GM18502 (cell line): ENCODE data around the gene PSG6.
"Not testable (repeated sequence)": the region's sequence is repeated elsewhere in the genome, so short reads cannot be mapped to it uniquely, and the experiment has no call there.

Experiments
- ATAC-seq: cut with Tn5 transposase; IDR thresholded peaks from one replicate; pipeline ENCODE4 v1.9.1; 2021; ENCODE audit warnings: mild to moderate bottlenecking; ENCODE audit not compliant: unreplicated experiment, poor library complexity

Gene PSG6

DNA sequence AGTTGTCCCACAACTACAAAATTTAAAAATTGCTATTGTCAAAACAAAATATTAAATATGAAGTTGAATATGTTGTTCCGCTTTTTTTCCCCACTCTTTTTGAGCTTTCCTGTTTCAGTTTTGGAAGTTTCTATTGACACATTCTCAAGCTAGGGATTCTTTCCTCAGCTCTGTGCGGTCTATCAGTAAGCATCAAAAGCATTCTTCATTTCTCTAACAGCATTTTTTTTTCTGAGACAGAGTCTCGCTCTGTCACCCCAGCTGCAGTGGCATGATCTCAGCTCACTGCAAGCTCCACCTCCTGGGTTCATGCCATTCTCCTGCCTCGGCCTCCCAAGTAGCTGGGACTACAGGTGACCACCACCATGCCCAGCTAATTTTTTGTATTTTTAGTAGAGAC, 4.8 kb downstream of the PSG6 start:
- ATAC-seq: not testable (repeated sequence)

DNA sequence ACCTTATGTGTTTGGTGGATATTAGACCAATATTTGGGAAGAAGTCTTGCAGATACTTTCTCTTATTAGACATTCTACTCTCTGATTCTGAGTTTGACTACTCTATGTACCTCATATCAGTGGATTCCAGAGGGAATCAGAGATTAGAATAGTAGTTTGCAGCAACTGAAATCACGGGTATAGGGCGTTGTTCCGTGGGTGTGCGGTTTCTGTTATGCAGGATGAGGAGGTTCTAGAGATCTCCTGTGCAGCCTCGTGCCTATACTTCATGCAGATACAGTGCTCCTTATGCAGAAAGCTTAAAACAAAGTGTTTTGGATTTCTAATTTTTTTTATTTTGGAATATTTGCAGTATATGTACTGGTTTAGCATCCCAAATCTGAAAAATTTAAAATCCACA, 6.0 kb downstream of the PSG6 start:
- not testable (repeated sequence) for ATAC-seq

DNA sequence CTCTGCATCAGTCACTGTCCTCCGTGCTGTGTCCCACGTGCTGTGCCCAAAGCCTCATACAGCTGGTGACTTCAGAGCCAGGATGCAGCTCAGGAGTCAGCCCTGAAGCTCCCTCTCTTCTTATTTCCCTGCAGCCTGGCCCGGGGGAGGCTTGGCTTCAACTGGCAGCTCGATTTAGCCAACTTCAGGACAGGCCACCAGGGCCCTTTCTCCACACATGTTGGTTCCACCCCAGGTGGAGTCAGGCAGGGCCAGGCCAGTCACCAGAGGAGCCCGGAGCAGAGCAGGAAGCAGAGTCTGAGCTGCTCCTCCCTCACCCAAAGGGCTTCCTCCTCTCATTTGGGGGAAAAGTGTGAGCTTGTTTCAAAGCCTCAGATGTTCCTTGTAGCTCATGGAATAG, 11.5 kb downstream of the PSG6 start:
- ATAC-seq: not testable (repeated sequence)

DNA sequence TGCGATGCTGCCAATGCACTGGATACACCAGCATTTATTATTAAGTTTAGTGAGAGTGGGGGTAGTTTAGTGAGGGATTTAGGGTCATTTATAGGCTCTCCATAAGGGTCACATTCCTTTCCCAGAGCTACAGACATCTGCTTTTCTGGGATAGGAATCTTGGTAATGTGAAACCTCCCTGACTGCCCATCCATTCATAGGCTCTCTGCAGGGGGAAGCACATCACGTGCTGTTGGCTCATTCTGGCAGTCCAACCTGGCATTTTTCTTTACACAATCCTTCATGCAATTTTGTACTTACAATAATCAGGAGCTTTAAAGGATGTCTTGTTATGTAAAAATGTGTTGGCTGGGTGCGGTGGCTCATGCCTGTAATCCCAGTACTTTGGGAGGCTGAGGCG, 17.1 kb downstream of the PSG6 start:
- ATAC-seq: not testable (repeated sequence)

DNA sequence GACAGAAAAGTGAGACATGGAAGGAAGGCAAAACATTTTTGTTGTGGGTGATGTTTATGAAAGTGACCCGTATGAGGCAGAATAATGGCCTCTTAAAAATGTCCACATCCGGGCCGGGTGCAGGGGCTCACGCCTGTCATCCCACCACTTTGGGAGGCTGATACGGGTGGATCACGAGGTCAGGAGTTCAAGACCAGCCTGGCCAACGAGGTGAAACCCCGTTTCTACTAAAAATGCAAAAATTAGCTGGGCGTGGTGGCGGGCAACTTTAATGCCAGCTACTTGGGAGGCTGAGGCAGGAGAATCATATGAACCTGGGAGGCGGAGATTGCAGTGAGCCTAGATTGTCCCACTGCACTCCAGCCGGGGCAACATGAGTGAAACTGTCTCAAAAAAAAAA, 18.0 kb downstream of the PSG6 start:
- not testable (repeated sequence) for ATAC-seq

DNA sequence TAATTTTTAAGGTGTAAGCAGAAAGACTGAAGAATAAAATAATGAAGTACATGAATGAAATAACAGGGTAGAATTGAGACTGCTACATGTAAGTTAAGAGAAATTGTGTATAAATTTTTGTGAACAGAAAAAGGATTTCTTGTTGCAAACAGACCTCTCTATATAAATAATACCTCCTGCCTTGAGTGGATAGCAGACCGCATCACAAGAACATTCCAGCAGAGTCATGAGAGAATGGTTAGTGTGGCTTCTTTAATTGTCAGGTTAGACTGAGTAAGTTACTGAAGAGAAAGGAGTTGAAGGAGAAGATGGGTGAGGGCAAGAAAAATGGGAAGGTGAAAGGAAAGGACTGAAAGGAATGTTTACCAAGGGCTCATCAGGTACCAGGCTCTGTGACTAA, 18.6 kb downstream of the PSG6 start:
- not testable (repeated sequence) for ATAC-seq

DNA sequence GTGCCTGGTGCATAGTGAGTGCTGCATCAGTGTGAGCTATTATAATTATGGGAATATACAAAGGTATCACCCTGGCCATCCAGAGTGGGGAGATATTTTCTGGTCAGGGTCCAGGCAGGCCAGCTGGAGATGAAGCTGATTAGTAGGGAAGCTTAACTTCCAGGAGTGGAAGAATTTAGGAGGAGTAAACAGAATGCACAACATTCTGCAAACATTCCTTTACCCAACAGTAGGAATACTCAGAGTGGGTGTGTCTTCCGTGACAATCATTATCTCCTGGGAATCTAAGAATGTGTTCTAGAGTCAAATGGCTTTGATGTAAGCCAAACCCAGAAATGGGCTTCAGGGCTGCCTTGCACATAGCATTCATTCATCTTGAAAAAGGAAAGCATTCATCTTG, 19.0 kb downstream of the PSG6 start:
- ATAC-seq: not testable (repeated sequence)

DNA sequence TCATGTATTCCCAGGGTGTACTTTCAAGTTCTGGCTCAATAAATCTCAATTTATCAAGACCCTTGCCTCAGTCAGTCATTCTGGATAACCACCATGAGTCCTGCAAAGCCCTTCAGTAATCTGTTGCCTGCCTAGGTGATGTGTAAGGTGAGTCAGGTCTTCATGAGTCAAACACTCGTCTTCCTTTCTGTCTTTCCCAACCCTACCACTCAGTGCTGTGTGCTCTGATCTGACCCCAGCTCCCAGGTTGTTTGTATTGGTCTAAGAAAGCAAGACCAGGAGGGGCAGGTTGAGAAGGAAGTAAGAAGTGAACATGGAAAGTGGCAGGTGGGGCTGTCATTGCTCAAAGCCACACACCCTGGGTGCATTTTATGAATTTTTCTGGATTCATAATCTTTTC, 20.0 kb downstream of the PSG6 start:
- ATAC-seq: not testable (repeated sequence)

DNA sequence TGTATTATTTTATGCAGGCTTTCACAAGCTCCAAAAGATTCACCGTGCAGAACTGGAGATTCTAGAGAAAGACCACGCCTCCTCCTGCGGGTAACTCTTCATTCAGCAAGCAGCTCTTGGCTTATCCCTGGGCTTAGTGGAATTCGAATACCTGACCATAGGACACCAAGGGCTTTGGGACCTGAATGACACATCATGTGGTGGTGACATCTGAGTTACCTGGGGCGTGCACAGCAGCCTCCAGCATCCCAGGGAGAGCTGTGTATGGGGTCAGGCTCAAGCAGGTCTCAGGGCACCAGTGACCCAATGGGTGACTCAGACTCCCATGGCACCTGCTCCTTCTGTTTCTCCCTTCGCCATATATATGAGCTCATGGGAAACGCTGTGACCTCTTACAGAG, 27.2 kb downstream of the PSG6 start:
- ATAC-seq: not testable (repeated sequence)

DNA sequence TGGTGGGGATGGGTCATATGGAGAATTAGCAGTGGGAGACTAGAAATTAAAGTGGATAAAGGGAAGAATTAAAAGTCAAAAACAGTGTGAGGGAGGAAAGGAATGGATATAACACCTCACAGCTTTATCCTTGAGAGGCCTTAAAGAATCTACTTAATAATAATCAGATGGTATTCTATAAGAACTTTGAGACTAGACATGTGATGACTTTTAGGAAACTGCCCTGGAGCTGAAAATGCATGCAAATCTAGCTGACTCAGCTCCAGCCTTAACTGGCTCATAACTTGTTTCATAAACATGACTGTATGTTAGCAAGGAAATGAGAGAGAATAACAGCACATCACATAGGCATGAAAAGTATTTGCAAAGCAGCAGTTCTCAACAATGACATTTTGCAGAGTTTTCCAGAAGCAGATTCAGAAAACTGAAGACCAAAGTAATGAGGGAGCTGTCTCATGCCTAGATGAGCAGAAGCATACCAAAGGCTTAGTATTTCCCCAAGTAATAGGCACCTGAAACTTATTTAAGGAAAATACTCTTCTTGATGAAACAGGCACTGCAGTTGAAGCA, 29.7 kb downstream of the PSG6 start:
- not testable (repeated sequence) for ATAC-seq

DNA sequence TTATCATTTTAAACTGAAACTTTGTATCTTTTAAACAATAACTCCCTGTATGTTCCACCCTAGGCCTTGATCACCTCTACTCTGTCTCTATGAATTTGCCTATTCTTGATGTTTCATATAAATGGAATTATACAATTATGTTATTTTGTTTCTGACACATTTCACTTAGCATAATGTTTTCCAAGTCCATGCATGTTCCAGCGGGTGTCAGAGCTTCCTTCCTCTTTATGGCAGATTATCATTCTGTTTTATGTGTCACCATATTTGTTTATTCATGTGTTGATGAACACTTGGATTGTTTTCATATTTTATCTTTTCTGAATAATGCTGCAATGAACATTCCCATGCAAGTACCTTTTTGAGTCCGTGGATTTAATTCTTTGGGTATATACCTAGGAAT, 35.0 kb downstream of the PSG6 start:
- not testable (repeated sequence) for ATAC-seq

DNA sequence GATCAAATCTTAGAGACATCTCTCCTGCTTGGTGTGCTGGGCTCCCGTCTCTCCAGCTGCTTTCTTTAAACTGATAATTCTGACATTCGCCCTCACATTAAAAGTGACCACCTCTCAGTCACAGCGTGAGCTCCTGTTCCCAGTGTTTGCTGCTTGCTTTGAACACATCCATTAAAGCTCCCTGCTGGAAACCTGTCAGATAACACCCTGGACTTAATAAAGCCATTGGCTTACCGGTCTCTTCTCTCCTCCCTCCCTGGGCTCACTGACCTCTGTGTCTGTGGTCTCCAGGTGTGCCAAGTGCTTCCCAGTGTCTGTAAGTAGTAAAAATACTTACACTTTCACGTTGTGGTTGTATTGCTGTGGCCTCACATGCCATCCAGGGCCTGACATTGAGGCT, 35.7 kb downstream of the PSG6 start:
- not testable (repeated sequence) for ATAC-seq

DNA sequence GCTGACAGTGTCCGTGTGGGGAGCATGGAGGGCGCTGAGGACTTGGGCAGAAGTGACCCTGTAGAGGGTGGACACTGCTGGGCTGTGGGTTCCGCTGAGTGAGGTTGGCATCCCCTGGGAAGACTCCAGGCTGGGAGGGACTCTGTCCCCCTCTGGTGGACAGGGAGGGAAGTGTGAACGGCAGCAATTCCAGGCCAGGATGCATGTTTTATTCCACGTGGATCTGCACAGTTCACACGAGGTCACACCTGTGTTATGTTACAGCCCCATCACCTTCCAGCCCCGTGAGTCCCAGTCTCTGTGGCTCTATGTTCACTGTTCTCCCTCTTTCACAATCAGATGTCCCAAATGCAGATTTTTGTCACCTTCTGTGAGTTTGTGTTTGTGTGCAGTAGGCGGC, 36.4 kb downstream of the PSG6 start:
- ATAC-seq: not testable (repeated sequence)

DNA sequence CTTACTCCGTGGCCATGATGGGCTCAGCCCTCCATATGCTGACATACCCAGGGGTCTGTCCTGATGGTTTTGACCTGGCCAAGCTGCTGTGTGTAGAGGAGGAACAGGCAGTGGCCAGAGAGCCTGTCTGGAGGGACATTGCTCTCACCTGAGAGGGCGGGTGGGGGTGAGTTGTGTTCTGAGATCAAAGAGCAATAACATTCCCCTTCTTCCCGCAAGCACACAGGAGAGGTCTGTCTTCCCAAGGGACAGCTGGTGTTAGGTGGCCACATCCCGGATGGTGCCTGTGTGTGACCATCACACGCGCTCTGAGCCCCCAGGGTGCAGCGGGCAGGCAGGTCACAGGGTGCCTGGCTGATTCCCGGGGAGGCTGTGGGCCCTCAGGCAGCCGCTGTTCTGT, 37.1 kb downstream of the PSG6 start:
- ATAC-seq: not testable (repeated sequence)

DNA sequence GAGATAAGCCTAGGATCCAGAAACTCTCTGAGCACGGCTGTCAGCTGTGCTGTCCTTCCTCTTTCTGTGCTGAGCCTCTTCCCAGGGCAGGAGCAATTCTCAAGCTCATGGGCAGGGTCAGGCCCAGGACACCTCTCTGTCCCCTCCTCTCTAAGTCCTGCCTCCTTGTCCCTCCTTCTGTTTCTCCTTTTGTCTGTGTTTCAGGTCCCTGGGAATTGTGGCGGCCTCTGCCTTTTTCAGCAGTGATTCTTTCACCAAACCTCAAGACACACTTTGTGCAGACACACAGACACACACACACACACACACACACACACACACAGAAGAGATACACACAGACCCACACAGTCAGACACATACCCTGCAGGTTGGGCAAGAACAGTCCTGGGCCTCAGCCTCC, 38.1 kb downstream of the PSG6 start, which contains the start of gene PSG1:
Gene PSG1 (minus strand): TSS at position 101 of the 400 bp plus-strand sequence. CDS start 132 bp downstream, outside the sequence.
- no peak for ATAC-seq

DNA sequence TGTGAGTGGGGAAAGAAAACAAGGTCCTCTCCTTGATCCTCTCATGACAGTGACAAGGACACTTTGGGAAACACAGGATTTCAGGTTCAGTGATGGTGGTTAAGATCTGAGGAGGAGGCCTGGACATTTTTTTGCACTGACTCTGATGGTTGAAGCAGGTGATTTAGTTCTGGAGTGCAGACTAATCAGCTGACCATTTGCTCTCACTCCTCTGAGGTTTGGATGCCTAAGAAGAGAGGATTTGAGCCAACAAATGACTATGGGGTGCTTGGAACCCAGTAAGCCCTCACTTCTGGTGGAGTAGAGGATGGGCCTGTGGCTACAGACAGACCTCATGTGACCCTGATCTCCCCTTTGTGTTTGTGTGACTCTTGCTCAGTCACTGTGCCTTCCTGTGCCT, 41.1 kb downstream of the PSG6 start:
- not testable (repeated sequence) for ATAC-seq

DNA sequence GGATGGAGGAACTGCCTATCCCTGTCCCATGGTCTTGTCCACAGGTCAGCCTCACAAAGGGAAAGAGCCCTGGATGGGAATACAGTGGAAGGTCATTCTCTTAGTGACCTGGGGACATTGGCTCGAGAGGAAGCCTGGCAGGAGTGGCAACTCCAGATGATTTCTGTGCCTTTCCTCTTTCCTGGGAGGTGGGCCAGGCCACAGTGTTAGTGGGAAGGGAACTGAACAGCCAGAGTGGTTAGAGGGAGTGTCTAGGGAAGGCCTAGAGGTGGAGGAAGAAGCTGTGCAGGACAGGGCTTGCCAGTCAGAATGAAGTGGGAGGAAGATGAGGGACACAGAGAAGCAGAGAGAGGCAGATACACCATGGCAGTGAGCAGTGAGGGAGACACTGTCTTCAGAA, 41.8 kb downstream of the PSG6 start:
- ATAC-seq: not testable (repeated sequence)

DNA sequence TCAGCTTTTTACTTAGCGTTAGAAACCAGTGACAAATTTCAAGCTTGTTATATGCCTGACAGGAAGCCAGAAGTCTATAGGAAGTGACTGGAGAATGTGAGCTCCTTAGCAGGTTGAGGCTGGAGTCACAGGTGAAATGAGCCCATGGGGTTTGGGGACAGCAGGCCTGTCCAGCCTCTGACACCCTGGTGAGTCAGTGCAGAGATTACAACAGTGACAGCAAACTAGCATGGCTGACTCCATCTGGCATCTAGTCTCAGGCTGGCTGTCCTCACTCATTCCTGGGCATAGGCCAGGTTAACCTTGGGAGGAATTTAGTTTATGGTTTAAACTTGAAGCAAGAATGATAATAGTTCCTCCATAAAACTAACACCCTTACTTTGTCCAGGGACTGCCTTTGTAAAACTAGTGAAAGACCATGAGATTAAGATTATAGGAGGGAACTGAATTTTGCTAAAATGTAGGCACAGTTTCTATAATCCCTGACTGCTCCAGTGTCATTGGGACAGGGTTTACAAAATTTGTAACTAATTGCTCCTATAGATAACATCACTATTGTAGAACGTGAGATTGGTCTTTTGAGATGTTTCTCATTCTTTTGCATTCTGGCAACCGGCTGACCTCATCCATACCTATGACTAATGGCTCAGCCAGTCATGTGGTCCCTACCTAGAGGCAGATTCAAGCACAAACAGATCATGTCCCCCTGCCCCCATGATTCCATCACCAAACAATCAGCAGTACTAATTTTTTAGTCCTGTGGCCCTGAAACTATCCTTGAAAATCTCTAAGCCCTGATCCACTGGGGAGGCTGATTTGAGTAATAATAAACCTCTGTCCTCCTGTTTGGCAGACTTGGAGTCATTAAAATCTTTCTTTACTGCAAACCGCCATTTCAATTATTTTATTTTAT, 42.5 kb downstream of the PSG6 start:
- not testable (repeated sequence) for ATAC-seq

DNA sequence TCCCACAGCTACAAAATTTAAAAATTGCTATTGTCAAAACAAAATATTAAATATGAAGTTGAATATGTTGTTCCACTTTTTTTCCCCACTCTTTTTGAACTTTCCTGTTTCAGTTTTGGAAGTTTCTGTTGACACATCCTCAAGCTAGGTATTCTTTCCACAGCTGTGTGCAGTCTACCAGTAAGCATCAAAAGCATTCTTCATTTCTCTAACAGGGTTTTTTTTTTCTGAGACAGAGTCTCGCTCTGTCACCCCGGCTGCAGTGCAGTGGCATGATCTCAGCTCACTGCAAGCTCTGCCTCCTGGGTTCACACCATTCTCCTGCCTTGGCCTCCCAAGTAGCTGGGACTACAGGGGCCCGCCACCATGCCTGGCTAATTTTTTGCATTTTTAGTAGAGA, 43.6 kb downstream of the PSG6 start:
- not testable (repeated sequence) for ATAC-seq

DNA sequence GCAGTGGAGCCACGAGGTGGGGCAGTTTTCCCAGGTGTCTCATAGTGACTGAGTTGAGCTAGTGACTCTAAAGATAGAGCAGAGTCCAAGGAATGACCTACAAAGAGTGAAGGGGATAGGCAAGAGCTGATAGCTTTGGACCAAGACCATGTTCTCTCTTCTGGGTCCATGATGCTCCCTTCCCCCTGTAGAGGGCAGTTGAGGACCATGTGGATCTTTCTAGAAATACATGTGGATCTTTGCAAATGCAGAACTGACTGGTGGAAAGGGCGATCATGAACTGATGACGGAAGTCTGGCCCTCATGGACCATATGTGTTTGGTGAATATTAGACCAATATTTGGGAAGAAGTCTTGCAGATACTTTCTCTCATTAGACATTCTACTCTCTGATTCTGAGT, 45.1 kb downstream of the PSG6 start:
- no peak for ATAC-seq

DNA sequence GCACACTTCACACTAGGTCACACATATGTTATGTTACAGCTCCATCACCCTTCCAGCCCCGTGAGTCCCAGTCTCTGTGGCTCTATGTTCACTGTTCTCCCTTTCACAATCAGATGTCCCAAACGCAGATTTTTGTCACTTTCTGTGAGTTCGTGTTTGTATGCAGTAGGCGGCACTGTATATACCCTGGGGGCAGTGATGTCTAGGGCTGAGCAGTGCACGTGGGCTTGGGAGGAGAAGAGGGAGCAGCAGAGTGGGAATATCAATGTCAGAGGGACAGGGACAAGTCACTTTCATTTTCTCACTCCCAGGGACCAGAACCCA, 60.2 kb downstream of the PSG6 start:
- ATAC-seq: no peak
